ENCODE results near the gene DPP9.

GRCh38 chr19:4653793-4654436 lies 69.7 kb downstream of the DPP9 start:
- TF ChIP-seq, protein P1, sequence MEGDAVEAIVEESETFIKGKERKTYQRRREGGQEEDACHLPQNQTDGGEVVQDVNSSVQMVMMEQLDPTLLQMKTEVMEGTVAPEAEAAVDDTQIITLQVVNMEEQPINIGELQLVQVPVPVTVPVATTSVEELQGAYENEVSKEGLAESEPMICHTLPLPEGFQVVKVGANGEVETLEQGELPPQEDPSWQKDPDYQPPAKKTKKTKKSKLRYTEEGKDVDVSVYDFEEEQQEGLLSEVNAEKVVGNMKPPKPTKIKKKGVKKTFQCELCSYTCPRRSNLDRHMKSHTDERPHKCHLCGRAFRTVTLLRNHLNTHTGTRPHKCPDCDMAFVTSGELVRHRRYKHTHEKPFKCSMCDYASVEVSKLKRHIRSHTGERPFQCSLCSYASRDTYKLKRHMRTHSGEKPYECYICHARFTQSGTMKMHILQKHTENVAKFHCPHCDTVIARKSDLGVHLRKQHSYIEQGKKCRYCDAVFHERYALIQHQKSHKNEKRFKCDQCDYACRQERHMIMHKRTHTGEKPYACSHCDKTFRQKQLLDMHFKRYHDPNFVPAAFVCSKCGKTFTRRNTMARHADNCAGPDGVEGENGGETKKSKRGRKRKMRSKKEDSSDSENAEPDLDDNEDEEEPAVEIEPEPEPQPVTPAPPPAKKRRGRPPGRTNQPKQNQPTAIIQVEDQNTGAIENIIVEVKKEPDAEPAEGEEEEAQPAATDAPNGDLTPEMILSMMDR (IDR thresholded peaks at IDR 0.05; ENCODE audit: low read depth, low read length): no peak
- TF ChIP-seq EZH2phosphoT487 (IDR thresholded peaks at IDR 0.05; ENCODE audit: low read depth): no peak
